ENCODE results near the gene RALGAPA2. TPM values are rescaled to one million over a fixed set of nuclear protein-coding genes. Genes with fewer than 3 reads are reported as not detected.

The RALGAPA2 gene
- total RNA-seq, 1 experiment from 2014 or later, result 10.8 TPM

- ChIA-PET POLR2A (no interaction called here), CTCF (no interaction called here), RAD21 (ENCODE audit: low non-redundant PET in 1 of 2, low total read pairs in 2 of 2, uncharacterized antibody in 2 of 2, unreplicated experiment in 2 of 2) (no interaction called here)
- H3K4me2 ChIP-seq (ENCODE audit: low read length), result no peak overlapping the region
- no peak overlapping the region for H3K4me3 ChIP-seq (replicated peaks in 1 of 2; ENCODE audit: low read depth in 1 of 2, low read length in 2 of 2)
- H4K20me1 ChIP-seq (ENCODE audit: insufficient read depth), result no peaks in the 10 kb centered on the region
- H3K36me3 ChIP-seq (ENCODE audit: control insufficient read depth in 1 of 2, insufficient read depth in 2 of 2, low read length in 2 of 2), result no peaks in the 10 kb centered on the region
- peaks cover 21 to 24% of the 10 kb centered on the region in 2 experiments for H3K4me1 ChIP-seq (ENCODE audit: control insufficient read depth in 1 of 2, insufficient read depth in 2 of 2, low read length in 2 of 2)
- no peaks in the 10 kb centered on the region for H3K9me2 ChIP-seq (ENCODE audit: insufficient read depth)
- intact Hi-C loops (cut with micrococcal nuclease), result no loop called here
- BruUV-seq (replicated peaks), result no TSS peak
- no peak overlapping the region for H3K27ac ChIP-seq (ENCODE audit: low read depth, low read length)
- H3K79me2 ChIP-seq (ENCODE audit: insufficient read depth, low read length), result no peaks in the 10 kb centered on the region
- no peaks in the 10 kb centered on the region for H3K27me3 ChIP-seq (ENCODE audit: insufficient read depth, low read length)
- no peak overlapping the region for H2AFZ ChIP-seq (ENCODE audit: low read depth, low read length, poor library complexity, severe bottlenecking)
- H3K9me3 ChIP-seq (ENCODE audit: control insufficient read depth in 1 of 2, insufficient read depth in 1 of 2, low read depth in 1 of 2, low read length in 2 of 2), result no peaks in the 10 kb centered on the region
- DNase-seq (ENCODE audit: low read depth, low spot score) (no peak), ATAC-seq (no peak)
- no peak overlapping the region for H3K9ac ChIP-seq (ENCODE audit: low read length)
- TF ChIP-seq POLR2AphosphoS5 (IDR thresholded peaks at IDR 0.05; ENCODE audit: low read depth, low read length) (no peak), SRF (IDR thresholded peaks at IDR 0.05; ENCODE audit: low read depth) (no peak), ZFX (IDR thresholded peaks at IDR 0.05) (no peak), CBX3 (IDR thresholded peaks at IDR 0.05; ENCODE audit: low read depth) (no peak), JUND (IDR thresholded peaks at IDR 0.05) (no peak), RAD21 (IDR thresholded peaks at IDR 0.05; ENCODE audit: low read depth) (no peak), TCF7L2 (IDR thresholded peaks at IDR 0.05; ENCODE audit: borderline replicate concordance, extremely low read depth, insufficient read depth, insufficient read length) (no peak), ZBTB33 (IDR thresholded peaks at IDR 0.05; ENCODE audit: extremely low read depth, insufficient replicate concordance, low read length) (no peak), ATF3 (IDR thresholded peaks at IDR 0.05) (no peak), ELF1 (IDR thresholded peaks at IDR 0.05; ENCODE audit: borderline replicate concordance, low read depth) (no peak), EZH2phosphoT487 (IDR thresholded peaks at IDR 0.05; ENCODE audit: borderline replicate concordance) (no peak), SIN3A (IDR thresholded peaks at IDR 0.05; ENCODE audit: low read depth) (no peak), FOSL1 (IDR thresholded peaks at IDR 0.05; ENCODE audit: low read depth) (no peak), SP1 (IDR thresholded peaks at IDR 0.05; ENCODE audit: low read depth) (no peak), MAX (IDR thresholded peaks at IDR 0.05) (no peak), EGR1 (IDR thresholded peaks at IDR 0.05; ENCODE audit: low read depth) (no peak), POLR2A (IDR thresholded peaks at IDR 0.05; ENCODE audit: borderline replicate concordance, extremely low read depth, insufficient read depth, insufficient read length) (no peak), EZH2 (IDR thresholded peaks at IDR 0.05) (no peak), CEBPB (IDR thresholded peaks at IDR 0.05; ENCODE audit: low read depth) (no peak), REST (IDR thresholded peaks at IDR 0.05; ENCODE audit: low read depth) (no peak)
These were observed 165.1 kb downstream of the RALGAPA2 start for GRCh38 chr20:20547221-20547875.

All from HCT116 (cell line).